22Rv1 (cell line): ENCODE data around the gene HPS3.

Experiments used
- H3K27ac ChIP-seq: fragments of 450-650 bp; 2 replicates; pipeline ENCODE4 v1.5.1; 2017
- CTCF ChIP-seq: fragments of 450-650 bp; IDR thresholded peaks from 2 replicates; pipeline ENCODE4 v1.5.1; 2017; ENCODE audit warnings: mild to moderate bottlenecking
- ZFX ChIP-seq: fragments of 450-650 bp; IDR thresholded peaks from 2 replicates; pipeline ENCODE4 v1.6.1; 2017; ENCODE audit warnings: antibody characterized with exemption, borderline replicate concordance

HPS3 gene

GRCh38 chr3:149150436-149150835 is 21.0 kb downstream of the HPS3 start:
- no peak for TF ChIP-seq ZFX
- no peak for TF ChIP-seq CTCF
- no peak overlapping the region for H3K27ac ChIP-seq

DNA sequence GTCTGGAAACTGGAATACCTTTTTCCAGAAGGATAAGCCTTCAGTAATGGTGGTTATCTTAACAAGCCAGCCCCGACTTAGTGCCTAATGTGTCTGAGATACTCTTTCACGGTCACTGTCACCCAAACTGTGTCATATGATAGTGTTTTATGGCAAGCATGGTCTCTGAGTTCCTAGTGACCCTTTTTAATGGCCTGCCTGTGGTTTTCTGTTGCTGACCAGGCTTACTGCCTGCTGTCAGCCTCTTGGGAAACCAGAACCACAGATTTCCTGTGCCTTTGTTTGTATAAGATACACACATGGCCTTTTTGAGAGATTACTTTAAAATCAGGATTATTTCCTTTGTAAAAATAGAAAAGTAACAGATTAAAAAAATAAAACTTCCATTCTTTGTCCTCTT is 22.4 kb downstream of the HPS3 start:
- H3K27ac ChIP-seq: no peak overlapping the region
- TF ChIP-seq ZFX (no peak), CTCF (no peak)

- no peak overlapping the region for H3K27ac ChIP-seq
- no peak for TF ChIP-seq CTCF
- TF ChIP-seq ZFX: no peak
Measured at GRCh38 chr3:149152420-149152819, 23.0 kb downstream of the HPS3 start.

GRCh38 chr3:149153402-149153801 is 24.0 kb downstream of the HPS3 start:
- no peak overlapping the region for H3K27ac ChIP-seq
- no peak for TF ChIP-seq CTCF
- TF ChIP-seq ZFX: no peak

- TF ChIP-seq CTCF (no peak), ZFX (no peak)
- no peak overlapping the region for H3K27ac ChIP-seq
Measured at GRCh38 chr3:149160754-149161300, 31.4 kb downstream of the HPS3 start.

- TF ChIP-seq ZFX (no peak), CTCF (no peak)
- H3K27ac ChIP-seq: no peak overlapping the region
Measured at GRCh38 chr3:149162007-149162406, 32.6 kb downstream of the HPS3 start.

GRCh38 chr3:149163066-149163465 is 33.6 kb downstream of the HPS3 start:
- no peak overlapping the region for H3K27ac ChIP-seq
- no peak for TF ChIP-seq CTCF
- TF ChIP-seq ZFX: no peak
